Measurements from ENCODE around the gene HEATR9. TPM values are rescaled to one million over a fixed set of nuclear protein-coding genes. Genes with fewer than 3 reads are reported as not detected.

The HEATR9 gene
- total and polyA plus RNA-seq, 8 donors, result 0.17 to 0.37 (median 0.20) TPM; not detected in 3

GRCh38 chr17:35819455-35819854 lies 49.2 kb downstream of the HEATR9 start:
- DNase-seq, result no peak
- Histone ChIP-seq H3K27ac (no peak overlapping the region), H3K4me3 (no peak overlapping the region), H3K36me3 (peaks cover 0 to 76% of the 10 kb centered on the region in 2 donors), H3K9me3 (no peaks in the 10 kb centered on the region), H3K4me1 (peaks cover 0 to 17% of the 10 kb centered on the region in 2 donors), H3K27me3 (no peaks in the 10 kb centered on the region)
- intact Hi-C loops (cut with DNase I), result no loop called here
- no peak for ATAC-seq
- no peak for TF ChIP-seq CTCF (IDR thresholded peaks at IDR 0.05)

DNA sequence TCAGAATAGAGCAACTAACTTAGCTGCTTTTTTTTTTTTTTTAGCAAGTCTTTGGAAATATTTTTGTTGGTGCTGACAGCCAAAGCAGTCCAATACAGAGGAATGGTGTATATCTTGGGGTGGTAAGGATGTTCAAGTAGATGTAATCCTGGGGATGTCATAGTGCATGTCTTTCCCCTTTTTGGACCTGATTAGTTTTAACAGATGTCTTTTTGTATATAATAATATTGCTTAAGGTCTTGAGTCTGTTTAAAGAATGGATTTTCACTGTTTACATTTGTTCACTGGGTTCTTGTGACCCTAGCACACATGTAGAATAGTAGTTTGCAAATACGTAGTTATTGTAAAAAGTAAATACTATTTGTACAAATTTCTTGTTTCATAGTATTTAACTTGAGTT lies 51.5 kb downstream of the HEATR9 start:
- H3K27ac ChIP-seq, result no peak overlapping the region
- ATAC-seq (no peak), DNase-seq (no peak)
- no peak for TF ChIP-seq CTCF (IDR thresholded peaks at IDR 0.05)
- H3K36me3 ChIP-seq, result peaks cover 0 to 54% of the 10 kb centered on the region in 2 donors
- H3K9me3 ChIP-seq, result no peaks in the 10 kb centered on the region
- H3K4me1 ChIP-seq, result peaks cover 0 to 31% of the 10 kb centered on the region in 2 donors
- H3K4me3 ChIP-seq, result no peak overlapping the region
- no peaks in the 10 kb centered on the region for H3K27me3 ChIP-seq
- intact Hi-C loops (cut with DNase I), result no loop called here

GRCh38 chr17:35816723-35817122 lies 52.0 kb downstream of the HEATR9 start:
- intact Hi-C loops (cut with DNase I), result no loop called here
- no peak for TF ChIP-seq CTCF (IDR thresholded peaks at IDR 0.05)
- peak; percentile 78 for ATAC-seq
- Histone ChIP-seq H3K36me3 (peaks cover 0 to 50% of the 10 kb centered on the region in 2 donors), H3K27me3 (no peaks in the 10 kb centered on the region), H3K4me3 (no peak overlapping the region), H3K27ac (no peak overlapping the region), H3K4me1 (peaks cover 0 to 35% of the 10 kb centered on the region in 2 donors), H3K9me3 (no peaks in the 10 kb centered on the region)
- DNase-seq, result no peak

DNA sequence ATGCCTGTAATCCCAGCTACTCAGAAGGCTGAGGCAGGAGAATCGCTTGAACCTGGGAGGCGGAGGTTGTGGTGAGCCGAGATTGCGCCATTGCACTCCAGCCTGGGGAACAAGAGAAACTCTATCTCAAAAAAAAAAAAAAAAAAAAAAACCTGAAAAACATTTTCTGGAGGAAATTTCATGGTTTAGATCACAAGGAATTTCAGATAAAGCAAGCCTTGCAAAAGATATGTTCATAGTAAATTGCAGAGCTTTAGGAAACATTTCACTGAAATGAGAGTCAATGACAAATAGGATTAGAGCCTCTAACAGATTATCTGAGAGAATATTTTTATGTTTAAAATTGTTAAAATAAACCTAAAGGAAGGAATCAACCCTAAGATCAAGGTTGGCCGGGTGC lies 56.2 kb downstream of the HEATR9 start:
- intact Hi-C loops (cut with DNase I), result no loop called here
- no peak overlapping the region for H3K4me3 ChIP-seq
- H3K27me3 ChIP-seq, result no peaks in the 10 kb centered on the region
- peaks cover 0 to 8% of the 10 kb centered on the region in 2 donors for H3K36me3 ChIP-seq
- ATAC-seq (no peak), DNase-seq (no peak)
- peaks cover 15 to 58% of the 10 kb centered on the region in 2 donors for H3K4me1 ChIP-seq
- TF ChIP-seq CTCF (IDR thresholded peaks at IDR 0.05), result no peak
- H3K9me3 ChIP-seq, result no peaks in the 10 kb centered on the region
- H3K27ac ChIP-seq, result no peak overlapping the region

- H3K36me3 ChIP-seq, result peaks cover 0 to 8% of the 10 kb centered on the region in 2 donors
- no peak for DNase-seq
Observed at GRCh38 chr17:35811759-35812158, 56.9 kb downstream of the HEATR9 start.

More at GRCh38 chr17:35811759-35812158, 56.9 kb downstream of the HEATR9 start:
- Histone ChIP-seq H3K4me3 (no peak overlapping the region), H3K27me3 (no peaks in the 10 kb centered on the region), H3K27ac (no peak overlapping the region), H3K4me1 (peaks cover 15 to 51% of the 10 kb centered on the region in 2 donors), H3K9me3 (no peaks in the 10 kb centered on the region)
- intact Hi-C loops (cut with DNase I), result no loop called here
- no peak for ATAC-seq
- TF ChIP-seq CTCF (IDR thresholded peaks at IDR 0.05), result no peak
